Effector CD8-positive, alpha-beta T cell (primary cell): ENCODE measurements around the gene SMIM23.

ENCODE experiments used
- DNase-seq: peaks from one replicate; lab custom pipeline; 2025; lab: John Stamatoyannopoulos, UW
- total RNA-seq, 4 experiments: gene quantifications; one replicate each; lab custom pipeline; 2026; lab: John Stamatoyannopoulos, UW

The SMIM23 gene
- total RNA-seq: 0 reads per million in 4 experiments

- DNase-seq: no peak
Measured at GRCh38 chr5:171785517-171785916, at the start of gene SMIM23. TSS of gene SMIM23 (plus strand) at chr5:171785817. CDS start at chr5:171785872, 55 bp downstream.

- no peak for DNase-seq
Measured at GRCh38 chr5:171736976-171737891, 48.4 kb upstream of the SMIM23 start.

- DNase-seq: no peak
Measured at GRCh38 chr5:171738501-171738900, 47.1 kb upstream of the SMIM23 start.

GRCh38 chr5:171739271-171739670 lies 46.3 kb upstream of the SMIM23 start:
- DNase-seq: no peak

GRCh38 chr5:171743436-171744076 lies 42.1 kb upstream of the SMIM23 start:
- DNase-seq: no peak

GRCh38 chr5:171744264-171744663 lies 41.4 kb upstream of the SMIM23 start:
- DNase-seq: no peak

GRCh38 chr5:171744882-171745281 lies 40.7 kb upstream of the SMIM23 start:
- DNase-seq: no peak

GRCh38 chr5:171745602-171746001 lies 40.0 kb upstream of the SMIM23 start:
- DNase-seq: no peak

- no peak for DNase-seq
Measured at GRCh38 chr5:171747061-171747859, 38.4 kb upstream of the SMIM23 start.

GRCh38 chr5:171748720-171749119 lies 36.9 kb upstream of the SMIM23 start:
- DNase-seq: no peak

GRCh38 chr5:171749365-171749764 lies 36.3 kb upstream of the SMIM23 start:
- DNase-seq: no peak

GRCh38 chr5:171750311-171750788 lies 35.3 kb upstream of the SMIM23 start:
- no peak for DNase-seq

- no peak for DNase-seq
Measured at GRCh38 chr5:171755354-171755821, 30.2 kb upstream of the SMIM23 start.

- DNase-seq: no peak
Measured at GRCh38 chr5:171757853-171758535, 27.6 kb upstream of the SMIM23 start.

GRCh38 chr5:171759777-171760176 lies 25.8 kb upstream of the SMIM23 start:
- no peak for DNase-seq

- DNase-seq: no peak
Measured at GRCh38 chr5:171762021-171762608, 23.5 kb upstream of the SMIM23 start.

GRCh38 chr5:171762903-171763302 lies 22.7 kb upstream of the SMIM23 start:
- no peak for DNase-seq

- no peak for DNase-seq
Measured at GRCh38 chr5:171764265-171764664, 21.4 kb upstream of the SMIM23 start.

GRCh38 chr5:171766875-171767274 lies 18.7 kb upstream of the SMIM23 start:
- no peak for DNase-seq

- no peak for DNase-seq
Measured at GRCh38 chr5:171770153-171770552, 15.5 kb upstream of the SMIM23 start.

GRCh38 chr5:171771856-171772255 lies 13.8 kb upstream of the SMIM23 start:
- DNase-seq: no peak
